SK-N-MC (cell line): ENCODE data around the gene CIB4.

Source experiments
- DNase-seq: peaks from one replicate; pipeline ENCODE4 v3.0.0-alpha.2; 2011; ENCODE audit warnings: low read depth, low spot score
- H3K27ac ChIP-seq: fragments of 200-600 bp; sonication (generic); 2 replicates; pipeline ENCODE4 v1.5.1; 2016; ENCODE audit warnings: mixed run types
- H3K36me3 ChIP-seq: fragments of 200-600 bp; sonication (generic); 2 replicates; pipeline ENCODE4 v1.6.1; 2017; ENCODE audit warnings: antibody characterized with exemption, low read length, mixed read lengths; ENCODE audit not compliant: insufficient read depth
- H3K4me3 ChIP-seq: fragments of 200-600 bp; sonication (generic); 2 replicates; pipeline ENCODE4 v1.5.1; 2016
- H3K9ac ChIP-seq: fragments of 200-600 bp; sonication (generic); 2 replicates; pipeline ENCODE4 v1.8.0; 2017; ENCODE audit warnings: mixed run types, mixed read lengths; ENCODE audit not compliant: insufficient read length
- H3K9me3 ChIP-seq: fragments of 200-600 bp; sonication (generic); 2 replicates; pipeline ENCODE4 v1.6.1; 2017; ENCODE audit warnings: low read depth, mild to moderate bottlenecking, antibody characterized with exemption, low read length, moderate library complexity, mixed read lengths
- EZH2 ChIP-seq: fragments of 200-600 bp; sonication (generic); IDR thresholded peaks from one replicate; pipeline ENCODE4 v1.6.1; 2017; ENCODE audit warnings: antibody characterized with exemption
- FOXP2 ChIP-seq: optimal IDR thresholded peaks from 2 replicates; pipeline ENCODE3; 2011; ENCODE audit warnings: mild to moderate bottlenecking, moderate library complexity; ENCODE audit not compliant: insufficient read depth; ENCODE audit errors: extremely low read length, control extremely low read depth
- POLR2AphosphoS5 ChIP-seq: IDR thresholded peaks from 2 replicates; pipeline ENCODE4 v1.6.1; 2012; ENCODE audit warnings: mild to moderate bottlenecking, low read depth, low read length, borderline replicate concordance

The CIB4 gene

DNA sequence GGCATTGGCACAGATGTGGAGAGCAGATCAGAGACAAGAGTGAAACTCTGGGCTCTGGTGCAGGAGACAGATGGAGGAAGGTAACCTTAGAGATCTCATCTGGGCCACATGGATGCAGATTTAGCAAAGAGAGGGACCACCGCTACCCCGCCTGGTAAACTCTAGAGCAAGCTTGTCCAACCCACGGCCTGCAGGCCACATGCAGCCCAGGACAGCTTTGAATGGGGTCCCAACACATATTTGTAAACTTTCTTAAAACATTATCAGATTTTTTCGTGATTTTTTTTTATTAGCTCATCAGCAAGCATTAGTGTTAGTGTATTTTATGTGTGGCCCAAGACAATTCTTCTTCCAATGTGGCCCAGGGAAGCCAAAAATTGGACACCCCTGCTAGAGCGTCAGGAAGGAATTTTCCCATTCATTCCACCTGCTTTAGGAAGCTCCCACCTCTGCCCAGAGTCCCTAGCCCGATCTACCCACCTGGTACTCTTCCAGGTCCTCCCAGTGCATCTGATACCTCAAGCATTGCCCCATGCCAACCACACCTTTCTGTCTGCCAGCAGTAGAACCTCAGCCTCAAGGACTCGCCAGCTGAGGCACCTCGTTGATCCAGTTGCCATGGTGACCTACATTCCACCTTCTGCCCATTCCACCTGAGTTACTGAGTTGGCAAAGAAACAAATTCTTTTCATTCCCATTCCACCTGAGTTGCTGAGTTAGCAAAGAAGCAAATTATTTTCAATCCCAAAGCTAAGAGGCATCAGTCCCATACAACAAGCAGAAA, at the start of gene CIB4:
Gene CIB4, minus strand, starts transcription at position 586 of the 784 bp plus-strand sequence. Its CDS starts 52 bp downstream, at position 534.
- DNase-seq: no peak
- no peaks in the 10 kb centered on the region for H3K36me3 ChIP-seq
- no peaks in the 10 kb centered on the region for H3K9me3 ChIP-seq
- no peak within 1 kb of the TSS for H3K4me3 ChIP-seq
- TF ChIP-seq POLR2AphosphoS5: no peak
- no peak for TF ChIP-seq FOXP2
- TF ChIP-seq EZH2: no peak
- H3K9ac ChIP-seq: no peak within 1 kb of the TSS
- no peak within 1 kb of the TSS for H3K27ac ChIP-seq

DNA sequence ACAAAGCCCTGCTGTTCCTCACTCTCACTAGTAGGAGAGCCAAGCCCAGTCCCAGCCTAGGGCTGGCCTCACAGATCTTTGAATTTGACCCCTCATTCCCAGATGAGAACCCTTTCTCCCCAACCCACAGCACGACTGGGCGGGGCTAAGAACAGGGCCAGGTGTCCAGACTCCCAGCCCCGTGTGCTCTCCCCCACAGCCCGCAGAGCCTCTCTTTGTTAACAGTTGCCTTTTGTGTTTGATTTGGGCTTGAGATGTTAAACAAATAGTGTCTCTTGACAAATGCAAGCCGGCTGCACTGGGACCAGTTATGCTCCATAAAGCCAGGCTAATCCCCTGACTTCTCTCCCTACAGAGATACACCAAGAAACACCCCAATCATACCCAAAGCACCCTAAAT, 46.6 kb upstream of the CIB4 start:
- Histone ChIP-seq H3K4me3 (no peak overlapping the region), H3K36me3 (no peaks in the 10 kb centered on the region), H3K27ac (no peak overlapping the region), H3K9me3 (no peaks in the 10 kb centered on the region), H3K9ac (no peak overlapping the region)
- no peak for TF ChIP-seq POLR2AphosphoS5
- no peak for TF ChIP-seq FOXP2
- TF ChIP-seq EZH2: no peak
- no peak for DNase-seq

DNA sequence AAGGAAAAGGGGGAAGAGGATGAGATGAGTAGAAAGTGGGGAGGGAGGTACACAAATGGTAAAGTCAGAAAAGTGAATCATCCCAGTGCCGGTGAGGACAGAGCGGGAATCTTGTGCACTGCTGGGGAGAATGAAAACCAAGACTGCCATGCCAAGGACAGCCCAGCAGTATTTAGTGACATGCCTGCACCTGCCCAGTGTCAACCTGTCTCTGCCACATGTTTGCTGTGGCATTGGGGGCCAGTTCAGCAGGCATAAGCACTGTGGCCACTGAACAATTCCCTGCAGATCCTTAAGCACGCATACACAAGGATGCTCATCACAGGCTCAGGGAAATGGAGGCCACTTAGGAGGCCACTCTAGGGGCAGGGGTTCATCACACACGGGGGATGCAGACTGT, 46.2 kb upstream of the CIB4 start:
- Histone ChIP-seq H3K4me3 (no peak overlapping the region), H3K9ac (no peak overlapping the region), H3K9me3 (no peaks in the 10 kb centered on the region), H3K36me3 (no peaks in the 10 kb centered on the region), H3K27ac (no peak overlapping the region)
- TF ChIP-seq FOXP2 (no peak), POLR2AphosphoS5 (no peak), EZH2 (no peak)
- no peak for DNase-seq

DNA sequence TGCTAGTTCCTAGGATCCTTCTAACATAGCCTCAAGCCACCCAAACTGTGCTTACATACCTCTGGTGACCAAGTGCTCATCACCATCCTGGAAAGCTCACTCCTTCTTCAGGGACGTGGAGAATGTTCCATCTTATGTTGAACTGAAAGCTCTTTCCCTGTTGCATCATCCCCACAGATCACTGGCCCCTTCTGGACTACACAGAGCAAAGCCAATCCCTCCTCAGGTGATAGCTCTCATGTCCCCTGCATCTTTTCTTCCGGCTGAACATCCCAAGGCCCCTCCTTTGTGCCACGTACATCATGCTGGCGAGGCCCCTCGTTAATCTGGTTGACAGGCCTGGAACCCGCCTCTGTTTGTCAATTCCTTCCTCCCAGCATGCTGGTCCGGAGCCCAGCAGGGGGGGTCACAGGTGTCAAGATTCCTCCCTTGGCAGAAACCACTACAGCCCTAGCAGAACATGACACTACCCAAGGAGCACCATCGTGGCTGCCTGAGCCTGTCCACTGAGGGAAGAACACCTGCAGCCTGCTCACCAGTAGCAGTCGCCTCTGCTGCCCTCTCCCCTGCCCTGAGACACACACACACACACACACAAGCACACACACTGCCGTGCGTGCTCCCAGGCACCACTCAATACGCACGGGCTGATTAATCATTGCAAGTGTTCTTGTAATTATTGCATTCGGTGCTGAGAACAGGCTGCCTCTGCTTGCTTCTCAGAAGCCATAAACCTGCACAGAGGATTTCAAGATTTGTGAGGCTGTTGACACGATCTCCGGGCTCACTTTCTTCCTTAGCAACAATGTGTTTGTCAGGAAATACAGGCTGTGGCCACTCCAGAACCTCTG, 45.0 kb upstream of the CIB4 start:
- no peak overlapping the region for H3K27ac ChIP-seq
- no peak for DNase-seq
- no peak overlapping the region for H3K9ac ChIP-seq
- no peaks in the 10 kb centered on the region for H3K9me3 ChIP-seq
- no peaks in the 10 kb centered on the region for H3K36me3 ChIP-seq
- no peak overlapping the region for H3K4me3 ChIP-seq
- TF ChIP-seq POLR2AphosphoS5 (no peak), EZH2 (no peak), FOXP2 (no peak)

DNA sequence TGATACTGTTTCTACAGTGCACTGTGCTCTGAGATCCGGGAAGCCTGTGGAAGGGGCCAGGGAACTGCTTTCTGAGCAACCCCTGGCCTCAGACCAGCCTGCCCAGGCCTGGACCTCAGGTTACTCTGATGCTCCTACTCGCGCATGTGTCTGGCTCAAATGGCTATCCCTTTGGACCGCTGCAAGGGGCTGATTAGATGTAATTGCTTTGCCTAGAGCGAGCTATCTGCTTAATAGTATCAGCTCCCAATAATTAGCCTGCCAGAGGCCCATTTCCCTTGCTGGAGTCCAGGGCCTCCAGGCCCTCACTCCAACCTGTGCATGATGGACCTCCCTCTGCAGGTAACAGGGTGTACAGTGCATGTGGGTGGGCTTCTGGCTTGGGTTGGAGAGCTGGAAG, 44.2 kb upstream of the CIB4 start:
- no peak for DNase-seq
- H3K4me3 ChIP-seq: no peak overlapping the region
- H3K9ac ChIP-seq: no peak overlapping the region
- H3K27ac ChIP-seq: no peak overlapping the region
- no peaks in the 10 kb centered on the region for H3K9me3 ChIP-seq
- no peak for TF ChIP-seq FOXP2
- TF ChIP-seq POLR2AphosphoS5: no peak
- TF ChIP-seq EZH2: no peak
- no peaks in the 10 kb centered on the region for H3K36me3 ChIP-seq

DNA sequence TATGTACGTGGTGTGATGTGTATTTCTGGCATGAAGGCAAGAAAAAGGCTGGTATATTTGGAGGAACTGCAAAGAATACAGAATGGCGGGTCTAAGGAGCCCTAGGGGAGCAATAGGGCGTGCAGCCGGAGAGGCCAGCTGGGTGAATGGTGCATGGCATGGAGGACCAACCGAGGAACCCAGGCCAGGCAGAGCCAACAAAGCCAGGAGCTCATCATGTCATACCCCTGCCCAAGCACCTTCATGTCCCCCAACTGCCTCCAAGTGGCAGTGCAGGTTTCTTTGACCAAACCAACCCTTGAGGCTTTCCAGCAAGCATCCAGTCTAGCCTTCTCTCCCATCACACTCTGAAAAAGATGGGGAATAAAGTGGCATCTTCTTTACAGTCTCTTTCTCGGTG, 42.4 kb upstream of the CIB4 start:
- Histone ChIP-seq H3K9ac (no peak overlapping the region), H3K27ac (no peak overlapping the region), H3K9me3 (no peaks in the 10 kb centered on the region), H3K4me3 (no peak overlapping the region), H3K36me3 (no peaks in the 10 kb centered on the region)
- TF ChIP-seq EZH2 (no peak), FOXP2 (no peak), POLR2AphosphoS5 (no peak)
- no peak for DNase-seq

DNA sequence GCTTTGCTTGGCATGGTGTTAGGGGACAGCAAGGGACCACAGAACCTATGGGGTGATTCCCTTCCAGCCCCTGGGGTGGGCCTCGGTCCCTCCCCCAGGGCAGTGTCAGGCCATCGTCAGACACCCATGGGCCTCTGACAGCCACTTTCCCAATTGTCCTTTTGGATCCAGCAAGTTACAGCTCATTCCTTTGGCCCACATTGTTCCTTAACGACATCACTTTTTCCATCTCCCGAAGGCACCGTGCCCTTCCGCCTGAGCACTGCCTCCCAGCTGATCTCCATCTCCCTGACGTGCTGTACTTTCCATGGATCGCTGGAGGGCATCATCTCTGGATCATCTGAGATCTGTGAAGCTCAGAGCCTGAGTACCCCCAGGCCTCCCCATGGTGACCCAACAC, 41.0 kb upstream of the CIB4 start:
- DNase-seq: no peak
- H3K4me3 ChIP-seq: no peak overlapping the region
- no peak for TF ChIP-seq EZH2
- TF ChIP-seq POLR2AphosphoS5: no peak
- no peak for TF ChIP-seq FOXP2

DNA sequence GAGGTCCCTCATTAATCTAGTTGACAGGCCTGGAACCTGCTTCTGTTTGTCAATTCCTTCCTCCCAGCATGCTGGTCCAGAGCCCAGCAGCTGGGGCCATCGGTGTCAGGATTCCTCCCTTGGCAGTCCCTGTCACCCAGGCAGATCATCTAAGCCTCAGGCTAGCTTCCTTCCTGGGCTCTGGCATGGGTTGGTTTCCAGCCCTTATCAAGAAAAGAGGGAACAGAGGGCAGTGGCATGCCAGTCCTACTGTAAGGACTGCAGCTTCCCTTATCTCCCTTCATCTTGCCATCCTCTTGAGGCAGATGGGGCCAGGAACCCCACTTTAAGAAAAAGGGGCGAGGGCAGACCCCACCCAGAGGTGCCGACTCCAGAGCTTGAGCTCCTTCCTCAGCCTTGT, 40.5 kb upstream of the CIB4 start:
- Histone ChIP-seq H3K27ac (no peak overlapping the region), H3K36me3 (no peaks in the 10 kb centered on the region), H3K9me3 (no peaks in the 10 kb centered on the region), H3K9ac (no peak overlapping the region), H3K4me3 (no peak overlapping the region)
- DNase-seq: no peak
- TF ChIP-seq POLR2AphosphoS5 (no peak), EZH2 (no peak), FOXP2 (no peak)

More for the DNA sequence above, 41.0 kb upstream of the CIB4 start:
- Histone ChIP-seq H3K9ac (no peak overlapping the region), H3K9me3 (no peaks in the 10 kb centered on the region), H3K36me3 (no peaks in the 10 kb centered on the region), H3K27ac (no peak overlapping the region)
